ENCODE data around the gene DKKL1.
"Not testable (repeated sequence)": the region's sequence is repeated elsewhere in the genome, so short reads cannot be mapped to it uniquely, and the experiment has no call there.

GRCh38 chr19:49373174-49373573 lies 9.5 kb downstream of the DKKL1 start:
- TF ChIP-seq POLR2AphosphoS5 (IDR thresholded peaks at IDR 0.05; ENCODE audit: borderline replicate concordance, low read depth, low read length); EZH2 (IDR thresholded peaks at IDR 0.05): not testable (repeated sequence)
